CD14-positive monocyte (primary cell): ENCODE measurements around the gene THSD4. TPM values are rescaled to one million over a fixed set of nuclear protein-coding genes. Genes with fewer than 3 reads are reported as not detected.

ENCODE experiments used
- DNase-seq, 3 donors: peaks; one replicate each; pipeline ENCODE4 v3.0.0-alpha.2; 2011 to 2022
- H2AFZ ChIP-seq: 2 replicates; pipeline ENCODE4 v1.6.0; 2012; ENCODE audit warnings: mild to moderate bottlenecking, low read depth, low read length, inconsistent platforms; ENCODE audit not compliant: insufficient read depth, poor library complexity, severe bottlenecking
- H3K27ac ChIP-seq, 2 donors: 1 replicate in 1 of 2; 2 replicates in 1 of 2; pipeline ENCODE4 v1.5.1; 2012 to 2013; ENCODE audit warnings: low read length in 2 of 2, control low read depth in 1 of 2, inconsistent platforms in 1 of 2, low read depth in 1 of 2, mild to moderate bottlenecking in 1 of 2
- H3K27me3 ChIP-seq, 2 donors: one replicate each; pipeline versions ENCODE4 v1.6.0 to v1.6.1; 2011 to 2013; ENCODE audit warnings: low read length in 2 of 2; ENCODE audit not compliant: control insufficient read depth in 2 of 2, insufficient read depth in 2 of 2
- H3K36me3 ChIP-seq, 2 donors: replicated peaks in 1 of 2; 1 replicate in 1 of 2; 2 replicates in 1 of 2; pipeline versions ENCODE4 v1.5.1 to v1.6.1; 2012 to 2013; ENCODE audit warnings: low read length in 2 of 2, control low read depth in 1 of 2, inconsistent platforms in 1 of 2, mild to moderate bottlenecking in 1 of 2; ENCODE audit not compliant: insufficient read depth in 2 of 2, control insufficient read depth in 1 of 2
- H3K4me1 ChIP-seq, 2 donors: 1 replicate in 1 of 2; 2 replicates in 1 of 2; pipeline versions ENCODE4 v1.5.1 to v1.6.1; 2012 to 2013; ENCODE audit warnings: low read length in 2 of 2, control low read depth in 1 of 2, inconsistent platforms in 1 of 2, mild to moderate bottlenecking in 1 of 2, moderate library complexity in 1 of 2; ENCODE audit not compliant: insufficient read depth in 2 of 2, control insufficient read depth in 1 of 2
- H3K4me2 ChIP-seq: replicated peaks from 2 replicates; pipeline ENCODE3; 2012; ENCODE audit warnings: low read length, moderate library complexity, mild to moderate bottlenecking; ENCODE audit not compliant: poor library complexity, severe bottlenecking; ENCODE audit errors: extremely low read depth
- H3K4me3 ChIP-seq, 3 experiments: fragments of 200-600 bp in 1 of 3; sonication (generic) in 1 of 3; replicated peaks in 1 of 3; 1 replicate in 2 of 3; 2 replicates in 1 of 3; pipeline ENCODE4 v1.5.1; 2011 to 2013; ENCODE audit warnings: low read length in 3 of 3, mild to moderate bottlenecking in 3 of 3, control low read depth in 2 of 3, low read depth in 2 of 3, inconsistent platforms in 1 of 3, moderate library complexity in 1 of 3
- H3K79me2 ChIP-seq: 2 replicates; pipeline ENCODE4 v1.6.0; 2012; ENCODE audit warnings: mild to moderate bottlenecking, control low read depth, inconsistent platforms, low read length, moderate library complexity; ENCODE audit not compliant: insufficient read depth
- H3K9ac ChIP-seq: 2 replicates; pipeline ENCODE4 v1.6.0; 2017; ENCODE audit warnings: low read length, mild to moderate bottlenecking; ENCODE audit not compliant: insufficient read depth, poor library complexity, severe bottlenecking
- H3K9me3 ChIP-seq, 2 donors: replicated peaks in 1 of 2; 1 replicate in 1 of 2; 2 replicates in 1 of 2; pipeline versions ENCODE4 v1.5.1 to v1.6.1; 2012 to 2013; ENCODE audit warnings: low read length in 2 of 2, control low read depth in 1 of 2; ENCODE audit not compliant: control insufficient read depth in 1 of 2, insufficient read depth in 1 of 2
- H4K20me1 ChIP-seq: 2 replicates; pipeline ENCODE4 v1.6.0; 2012; ENCODE audit warnings: mild to moderate bottlenecking, low read length, control low read depth, moderate library complexity; ENCODE audit not compliant: insufficient read depth
- H3K27ac Mint-ChIP-seq, 7 donors: one replicate each; pipeline ENCODE4 v1.8.0; 2020; ENCODE audit warnings: mild to moderate bottlenecking in 7 of 7, mixed read lengths in 7 of 7, moderate library complexity in 6 of 7, inconsistent platforms in 2 of 7
- H3K27me3 Mint-ChIP-seq, 3 donors: one replicate each; pipeline ENCODE4 v1.8.0; 2021 to 2022; ENCODE audit warnings: low read depth in 3 of 3, mild to moderate bottlenecking in 3 of 3, mixed read lengths in 3 of 3, moderate library complexity in 3 of 3, inconsistent platforms in 1 of 3
- H3K36me3 Mint-ChIP-seq, 2 donors: one replicate each; pipeline ENCODE4 v1.8.0; 2020; ENCODE audit warnings: mixed read lengths in 2 of 2, inconsistent platforms in 1 of 2, mild to moderate bottlenecking in 1 of 2
- H3K4me1 Mint-ChIP-seq: one replicate; pipeline ENCODE4 v1.8.0; 2020; ENCODE audit warnings: mild to moderate bottlenecking, mixed read lengths
- H3K4me3 Mint-ChIP-seq, 2 donors: one replicate each; pipeline ENCODE4 v1.8.0; 2020; ENCODE audit warnings: mild to moderate bottlenecking in 2 of 2, mixed read lengths in 2 of 2, moderate library complexity in 1 of 2
- H3K9me3 Mint-ChIP-seq, 7 donors: one replicate each; pipeline ENCODE4 v1.8.0; 2020 to 2022; ENCODE audit warnings: mixed read lengths in 7 of 7, mild to moderate bottlenecking in 6 of 7, moderate library complexity in 6 of 7, inconsistent platforms in 2 of 7
- WGBS: methylation state at CpG from one replicate; pipeline ENCODE4 v1.1.5; 2013; ENCODE audit warnings: missing lambda C conversion rate; ENCODE audit not compliant: insufficient coverage; 5-methylcytosine and 5-hydroxymethylcytosine counted together
- intact Hi-C, 2 donors: fragments of 100-400 bp; cut with micrococcal nuclease; formaldehyde crosslinking; loops; one replicate each; pipeline versions ENCODE4 v1.15.0 to v1.15.1; 2023
- polyA plus RNA-seq, 3 donors: library from polyadenylated mRNA; depleted of rRNA in 1 of 3; unstranded in 2 of 3; stranded (reverse) in 1 of 3; fragments of 300-500 nt in 2 of 3; fragments of >200 nt in 1 of 3; fragmentation: Illumina TruSeq in 2 of 3; gene quantifications; 1 replicate in 2 of 3; 2 replicates in 1 of 3; pipeline ENCODE4 v1.2.3, GENCODE V29; 2012 to 2021
- TF ChIP-seq, protein P1 (sequence below): fragments of 200-600 bp; IDR thresholded peaks from one replicate; pipeline ENCODE4 v1.8.0; 2022; ENCODE audit warnings: antibody characterized with exemption, mild to moderate bottlenecking

The THSD4 gene
- polyA plus RNA-seq, 3 donors = not detected

DNA sequence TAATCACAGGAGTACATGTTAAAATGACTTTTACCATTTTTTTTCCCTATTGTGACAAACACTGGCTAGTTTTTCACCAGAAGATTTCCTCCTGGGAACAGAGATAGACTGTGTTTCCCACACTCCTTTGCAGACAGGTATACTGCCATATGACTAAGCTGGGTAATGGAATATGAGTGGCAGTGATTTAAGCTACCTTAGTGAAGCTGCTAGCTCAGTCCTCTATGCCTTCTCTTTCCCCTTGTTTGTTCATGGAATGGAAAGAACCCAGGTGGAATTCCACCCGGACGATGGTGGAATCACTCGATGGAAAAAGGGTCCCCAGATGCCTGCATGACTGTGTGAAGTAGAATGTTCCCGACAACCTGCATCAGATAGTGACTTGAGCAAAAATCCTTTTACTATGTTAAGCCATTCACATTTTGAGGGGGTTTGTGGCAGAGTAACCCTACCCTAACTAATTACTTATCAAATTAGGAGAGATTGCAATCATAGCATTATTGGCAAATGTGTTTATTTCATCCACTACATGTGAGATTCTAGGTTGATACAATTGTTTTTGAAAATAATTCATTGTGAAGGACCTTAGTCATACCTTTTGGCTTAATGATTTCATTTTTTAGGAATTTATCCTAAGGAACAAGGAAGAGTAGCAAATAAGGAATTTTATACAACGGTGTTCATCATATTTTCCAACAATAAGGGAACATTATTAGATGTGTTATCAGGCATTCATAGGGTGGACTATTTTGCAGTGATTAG is 16.5 kb downstream of the THSD4 start:
- Histone ChIP-seq H3K36me3 (no peaks in the 10 kb centered on the region), H4K20me1 (no peaks in the 10 kb centered on the region), H3K27me3 (no peaks in the 10 kb centered on the region), H3K79me2 (no peaks in the 10 kb centered on the region), H2AFZ (no peak overlapping the region), H3K4me2 (no peak overlapping the region), H3K9me3 (no peaks in the 10 kb centered on the region), H3K9ac (no peak overlapping the region), H3K27ac (no peak overlapping the region), H3K4me3 (no peak overlapping the region), H3K4me1 (no peaks in the 10 kb centered on the region)
- Mint-ChIP-seq H3K4me3 (no peak overlapping the region), H3K36me3 (no peaks in the 10 kb centered on the region), H3K27me3 (peaks cover 4 to 14% (median 13%) of the 10 kb centered on the region in 3 donors), H3K27ac (no peak overlapping the region), H3K4me1 (no peaks in the 10 kb centered on the region), H3K9me3 (peaks cover 0 to 7% (median 2%) of the 10 kb centered on the region in 7 donors)
- no peak for DNase-seq
- intact Hi-C loops = no loop called here
- TF ChIP-seq, protein P1, sequence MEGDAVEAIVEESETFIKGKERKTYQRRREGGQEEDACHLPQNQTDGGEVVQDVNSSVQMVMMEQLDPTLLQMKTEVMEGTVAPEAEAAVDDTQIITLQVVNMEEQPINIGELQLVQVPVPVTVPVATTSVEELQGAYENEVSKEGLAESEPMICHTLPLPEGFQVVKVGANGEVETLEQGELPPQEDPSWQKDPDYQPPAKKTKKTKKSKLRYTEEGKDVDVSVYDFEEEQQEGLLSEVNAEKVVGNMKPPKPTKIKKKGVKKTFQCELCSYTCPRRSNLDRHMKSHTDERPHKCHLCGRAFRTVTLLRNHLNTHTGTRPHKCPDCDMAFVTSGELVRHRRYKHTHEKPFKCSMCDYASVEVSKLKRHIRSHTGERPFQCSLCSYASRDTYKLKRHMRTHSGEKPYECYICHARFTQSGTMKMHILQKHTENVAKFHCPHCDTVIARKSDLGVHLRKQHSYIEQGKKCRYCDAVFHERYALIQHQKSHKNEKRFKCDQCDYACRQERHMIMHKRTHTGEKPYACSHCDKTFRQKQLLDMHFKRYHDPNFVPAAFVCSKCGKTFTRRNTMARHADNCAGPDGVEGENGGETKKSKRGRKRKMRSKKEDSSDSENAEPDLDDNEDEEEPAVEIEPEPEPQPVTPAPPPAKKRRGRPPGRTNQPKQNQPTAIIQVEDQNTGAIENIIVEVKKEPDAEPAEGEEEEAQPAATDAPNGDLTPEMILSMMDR = no peak
- no CpG with 5 or more reads among the region's 5 CpGs for WGBS

DNA sequence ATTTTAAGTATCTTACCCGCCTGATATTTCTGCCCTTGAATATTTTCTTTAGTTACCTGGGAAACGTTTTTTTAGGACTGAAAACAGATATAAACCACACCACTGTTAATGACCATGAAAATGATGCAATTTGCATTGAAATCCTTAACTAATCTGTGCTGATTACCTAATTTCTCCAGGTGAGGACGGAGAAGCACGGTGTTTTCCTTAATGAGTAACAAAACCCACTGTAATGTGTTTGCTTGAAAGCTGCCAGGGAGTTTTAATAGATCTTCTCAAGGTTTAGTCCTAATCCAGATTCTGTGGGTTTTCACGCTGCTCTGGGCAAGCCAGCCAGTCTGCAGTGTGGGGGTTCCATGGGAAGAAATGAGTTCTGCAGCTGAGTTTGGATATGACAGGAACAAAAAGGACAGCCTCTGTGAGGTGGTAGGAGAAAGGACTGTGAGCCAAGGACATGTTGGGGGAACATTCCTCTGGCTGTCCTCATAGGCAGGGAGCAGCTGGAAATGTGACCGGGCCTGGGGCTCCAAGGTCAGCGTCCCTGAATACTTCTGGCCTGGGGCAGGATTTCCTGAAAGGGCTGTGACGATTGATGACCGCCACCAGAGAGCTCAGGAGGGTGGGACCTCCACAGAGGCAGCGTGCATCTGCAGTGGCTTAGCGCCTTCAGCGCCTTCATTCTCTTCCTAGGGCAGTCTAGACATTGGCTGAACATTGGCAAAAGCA is 18.6 kb downstream of the THSD4 start:
- WGBS = 58% methylated on average over 10 of the region's 12 CpGs
- H2AFZ ChIP-seq = no peak overlapping the region
- H3K4me1 ChIP-seq = no peaks in the 10 kb centered on the region
- intact Hi-C loops = no loop called here
- H3K4me3 ChIP-seq = no peak overlapping the region
- Mint-ChIP-seq H3K27ac (no peak overlapping the region), H3K4me1 (no peaks in the 10 kb centered on the region), H3K27me3 (peaks cover 1 to 14% (median 7%) of the 10 kb centered on the region in 3 donors), H3K36me3 (no peaks in the 10 kb centered on the region), H3K9me3 (peaks cover 1 to 10% (median 4%) of the 10 kb centered on the region in 7 donors), H3K4me3 (no peak overlapping the region)
- no peaks in the 10 kb centered on the region for H3K27me3 ChIP-seq
- TF ChIP-seq, protein P1 = no peak
- H3K79me2 ChIP-seq = no peaks in the 10 kb centered on the region
- no peak overlapping the region for H3K4me2 ChIP-seq
- DNase-seq = no peak
- no peaks in the 10 kb centered on the region for H3K9me3 ChIP-seq
- H3K36me3 ChIP-seq = no peaks in the 10 kb centered on the region
- no peaks in the 10 kb centered on the region for H4K20me1 ChIP-seq
- H3K9ac ChIP-seq = no peak overlapping the region
- no peak overlapping the region for H3K27ac ChIP-seq
